Endodermal cell (in vitro differentiated cells): ENCODE results near the gene TCF12. TPM values are rescaled to one million over a fixed set of nuclear protein-coding genes. Genes with fewer than 3 reads are reported as not detected.

Experiments
- DNase-seq: peaks from one replicate; pipeline ENCODE4 v3.0.0-alpha.2; 2017
- H3K27ac ChIP-seq: 2 replicates; pipeline ENCODE4 v1.5.1; 2013; ENCODE audit warnings: mild to moderate bottlenecking, low read depth, low read length, moderate library complexity
- H3K27me3 ChIP-seq: 2 replicates; pipeline ENCODE4 v1.6.1; 2013; ENCODE audit warnings: mild to moderate bottlenecking, low read length, moderate library complexity; ENCODE audit not compliant: insufficient read depth, control insufficient read depth, poor library complexity, severe bottlenecking
- H3K36me3 ChIP-seq: 2 replicates; pipeline ENCODE4 v1.7.0; 2013; ENCODE audit warnings: mild to moderate bottlenecking, low read length, moderate library complexity; ENCODE audit not compliant: control insufficient read depth, insufficient read depth
- H3K4me1 ChIP-seq: one replicate; pipeline ENCODE4 v1.7.0; 2013; ENCODE audit warnings: low read length; ENCODE audit not compliant: control insufficient read depth, insufficient read depth
- H3K4me3 ChIP-seq: 2 replicates; pipeline ENCODE4 v1.5.1; 2013; ENCODE audit warnings: mild to moderate bottlenecking, low read length, moderate library complexity
- H3K9ac ChIP-seq: 2 replicates; pipeline ENCODE4 v1.6.1; 2013; ENCODE audit warnings: mild to moderate bottlenecking, low read length, moderate library complexity; ENCODE audit not compliant: poor library complexity, severe bottlenecking; ENCODE audit errors: extremely low read depth
- H3K9me3 ChIP-seq: 2 replicates; pipeline ENCODE4 v1.6.1; 2013; ENCODE audit warnings: mild to moderate bottlenecking, low read length, moderate library complexity; ENCODE audit not compliant: control insufficient read depth
- H3K27ac Mint-ChIP-seq: 2 replicates; pipeline ENCODE4 v1.8.0; 2020; ENCODE audit warnings: mixed read lengths
- H3K27me3 Mint-ChIP-seq: 2 replicates; pipeline ENCODE4 v1.8.0; 2021; ENCODE audit warnings: mild to moderate bottlenecking, mixed read lengths; ENCODE audit not compliant: insufficient read depth
- H3K36me3 Mint-ChIP-seq: 2 replicates; pipeline ENCODE4 v1.8.0; 2020; ENCODE audit warnings: low read depth, mixed read lengths
- H3K4me1 Mint-ChIP-seq: 2 replicates; pipeline ENCODE4 v1.8.0; 2020; ENCODE audit warnings: mixed read lengths
- H3K4me3 Mint-ChIP-seq: 2 replicates; pipeline ENCODE4 v1.8.0; 2020; ENCODE audit warnings: mild to moderate bottlenecking, moderate library complexity, mixed read lengths
- H3K9me3 Mint-ChIP-seq: 2 replicates; pipeline ENCODE4 v1.8.0; 2020; ENCODE audit warnings: mild to moderate bottlenecking, mixed read lengths
- CTCF ChIP-seq: fragments of 200-600 bp; sonication (generic); conservative IDR thresholded peaks from 2 replicates; pipeline ENCODE4 v1.5.0; 2021; ENCODE audit warnings: antibody characterized with exemption, mild to moderate bottlenecking
- WGBS, 2 experiments: methylation state at CpG; one replicate each; pipeline versions ENCODE4 v1.1.5 to v1.1.7; 2013; ENCODE audit warnings: missing lambda C conversion rate in 2 of 2, mixed read lengths in 1 of 2; ENCODE audit not compliant: insufficient coverage in 1 of 2, insufficient read length in 1 of 2; 5-methylcytosine and 5-hydroxymethylcytosine counted together
- total RNA-seq, 2 donors: library from RNA; stranded (reverse); fragmentation: NEBNext Ultra II Directional in 1 of 2; extraction: Animal tissue kit (Norgen Biotek cat#: 25700) in 1 of 2; gene quantifications; 2 replicates in 1 of 2; 3 replicates in 1 of 2; pipeline ENCODE4 v1.2.1, GENCODE V29; 2021

Gene TCF12
- total RNA-seq, 2 donors from 2014 or later = 103 to 121 TPM

GRCh38 chr15:56977232-56977631, 58.8 kb downstream of the TCF12 start:
- no peaks in the 10 kb centered on the region for H3K9me3 ChIP-seq
- 84 to 93% methylated on average over 8 to 9 of the region's 9 CpGs for WGBS, 2 experiments
- H3K27ac ChIP-seq = no peak overlapping the region
- TF ChIP-seq CTCF = no peak
- Mint-ChIP-seq H3K36me3 (no peaks in the 10 kb centered on the region), H3K4me3 (no peak overlapping the region), H3K27me3 (no peaks in the 10 kb centered on the region), H3K9me3 (no peaks in the 10 kb centered on the region), H3K27ac (peak overlapping the region; percentile 78), H3K4me1 (peaks cover 20% of the 10 kb centered on the region)
- H3K27me3 ChIP-seq = no peaks in the 10 kb centered on the region
- no peak overlapping the region for H3K4me3 ChIP-seq
- no peaks in the 10 kb centered on the region for H3K36me3 ChIP-seq
- no peak overlapping the region for H3K9ac ChIP-seq
- no peak for DNase-seq
- H3K4me1 ChIP-seq = peaks cover 12% of the 10 kb centered on the region

- no peaks in the 10 kb centered on the region for H3K9me3 ChIP-seq
- Mint-ChIP-seq H3K27ac (no peak overlapping the region), H3K36me3 (no peaks in the 10 kb centered on the region), H3K9me3 (no peaks in the 10 kb centered on the region), H3K4me1 (peaks cover 9% of the 10 kb centered on the region), H3K27me3 (no peaks in the 10 kb centered on the region), H3K4me3 (no peak overlapping the region)
- WGBS, 2 experiments = 91 to 100% methylated on average over 1 to 2 of the region's 2 CpGs
- no peak for DNase-seq
- H3K9ac ChIP-seq = no peak overlapping the region
- H3K36me3 ChIP-seq = no peaks in the 10 kb centered on the region
- no peaks in the 10 kb centered on the region for H3K27me3 ChIP-seq
- TF ChIP-seq CTCF = no peak
- H3K27ac ChIP-seq = no peak overlapping the region
- H3K4me3 ChIP-seq = no peak overlapping the region
- H3K4me1 ChIP-seq = no peaks in the 10 kb centered on the region
These were observed 60.6 kb downstream of the TCF12 start for GRCh38 chr15:56978898-56979662.

DNA sequence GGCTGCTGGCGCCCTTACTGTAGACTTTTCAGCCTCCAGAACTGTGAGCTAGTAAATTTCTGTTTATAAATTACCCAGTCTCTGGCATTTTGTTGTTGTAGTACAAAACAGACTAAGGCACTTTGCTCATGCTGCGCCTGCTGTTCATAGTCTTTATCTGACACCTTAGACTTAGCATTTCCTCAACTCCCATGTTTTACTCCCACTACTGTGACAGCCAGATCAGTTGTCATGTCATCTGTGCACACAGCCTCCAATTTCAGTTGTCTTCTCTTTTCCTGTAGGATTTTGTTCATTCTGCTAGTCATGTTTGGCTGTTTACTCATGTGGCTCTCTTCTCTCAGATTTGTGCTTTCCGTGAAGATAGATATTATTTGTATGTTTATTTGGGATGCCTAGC, 62.0 kb downstream of the TCF12 start:
- Mint-ChIP-seq H3K36me3 (no peaks in the 10 kb centered on the region), H3K4me1 (peaks cover 16% of the 10 kb centered on the region), H3K27me3 (no peaks in the 10 kb centered on the region), H3K27ac (no peak overlapping the region), H3K4me3 (no peak overlapping the region), H3K9me3 (no peaks in the 10 kb centered on the region)
- H3K27ac ChIP-seq = no peak overlapping the region
- no peak overlapping the region for H3K4me3 ChIP-seq
- no peaks in the 10 kb centered on the region for H3K4me1 ChIP-seq
- no peaks in the 10 kb centered on the region for H3K27me3 ChIP-seq
- 91 to 100% methylated on average over 1 to 3 of the region's 3 CpGs for WGBS, 2 experiments
- no peak overlapping the region for H3K9ac ChIP-seq
- H3K9me3 ChIP-seq = no peaks in the 10 kb centered on the region
- no peak for DNase-seq
- no peak for TF ChIP-seq CTCF
- no peaks in the 10 kb centered on the region for H3K36me3 ChIP-seq
